Thoracic aorta (tissue), 2 donors: Measurements from ENCODE around the gene KRT24. TPM values are rescaled to one million over a fixed set of nuclear protein-coding genes. Genes with fewer than 3 reads are reported as not detected.

Source experiments
- ATAC-seq: fragments of 150-250 bp; one replicate; pipeline ENCODE4 v1.8.0; 2017; ENCODE audit warnings: low read depth; ENCODE audit not compliant: insufficient number of reproducible peaks, low FRiP score
- DNase-seq: peaks from one replicate; pipeline ENCODE4 v3.0.0-alpha.2; 2020; ENCODE audit warnings: low spot score
- H3K27ac ChIP-seq, 2 donors: fragments of 200-600 bp; sonication (generic); 1 replicate in 1 of 2; 2 replicates in 1 of 2; pipeline ENCODE4 v1.5.1; 2016; ENCODE audit warnings: mild to moderate bottlenecking in 2 of 2, moderate library complexity in 2 of 2
- H3K27me3 ChIP-seq: fragments of 200-600 bp; sonication (generic); replicated peaks from 2 replicates; pipeline ENCODE4 v1.6.0; 2016; ENCODE audit warnings: mild to moderate bottlenecking; ENCODE audit not compliant: insufficient read depth
- H3K36me3 ChIP-seq: fragments of 200-600 bp; sonication (generic); one replicate; pipeline ENCODE4 v1.5.1; 2016
- H3K4me1 ChIP-seq, 2 donors: fragments of 200-600 bp; sonication (generic); 1 replicate in 1 of 2; 2 replicates in 1 of 2; pipeline versions ENCODE4 v1.5.1 to v1.6.0; 2016; ENCODE audit warnings: low read depth in 2 of 2, mild to moderate bottlenecking in 1 of 2; ENCODE audit not compliant: control insufficient read depth in 1 of 2
- H3K4me3 ChIP-seq: fragments of 200-600 bp; sonication (generic); 2 replicates; pipeline ENCODE4 v1.5.1; 2016; ENCODE audit warnings: mild to moderate bottlenecking
- H3K9me3 ChIP-seq: fragments of 200-600 bp; sonication (generic); 2 replicates; pipeline ENCODE4 v1.5.1; 2016
- CTCF ChIP-seq: fragments of 200-600 bp; sonication (generic); IDR thresholded peaks from one replicate; pipeline ENCODE4 v1.5.1; 2019; ENCODE audit warnings: antibody characterized with exemption
- total RNA-seq, 2 donors: library from RNA; depleted of rRNA; stranded (reverse); fragments of >200 nt; gene quantifications; one replicate each; pipeline versions ENCODE4 v1.1.0 to v1.2.3, GENCODE V29; 2016

KRT24 gene
- total RNA-seq, 2 donors from 2014 or later = not detected

- Histone ChIP-seq H3K36me3 (no peaks in the 10 kb centered on the region), H3K4me3 (no peak overlapping the region), H3K9me3 (no peaks in the 10 kb centered on the region), H3K4me1 (no peaks in the 10 kb centered on the region), H3K27ac (no peak overlapping the region), H3K27me3 (no peaks in the 10 kb centered on the region)
- ATAC-seq (no peak), DNase-seq (no peak)
- no peak for TF ChIP-seq CTCF
These were observed 30.9 kb downstream of the KRT24 start for GRCh38 chr17:40672654-40673053.

- Histone ChIP-seq H3K36me3 (no peaks in the 10 kb centered on the region), H3K4me3 (no peak overlapping the region), H3K27me3 (no peaks in the 10 kb centered on the region), H3K27ac (no peak overlapping the region), H3K4me1 (no peaks in the 10 kb centered on the region), H3K9me3 (no peaks in the 10 kb centered on the region)
- DNase-seq (no peak), ATAC-seq (no peak)
- no peak for TF ChIP-seq CTCF
These were observed 32.3 kb downstream of the KRT24 start for GRCh38 chr17:40671282-40671681.

- H3K9me3 ChIP-seq = no peaks in the 10 kb centered on the region
- ATAC-seq = no peak
- no peak for TF ChIP-seq CTCF
- H3K27me3 ChIP-seq = no peaks in the 10 kb centered on the region
- no peaks in the 10 kb centered on the region for H3K4me1 ChIP-seq
- no peak for DNase-seq
- H3K4me3 ChIP-seq = no peak overlapping the region
- H3K36me3 ChIP-seq = no peaks in the 10 kb centered on the region
- no peak overlapping the region for H3K27ac ChIP-seq
These were observed 37.2 kb downstream of the KRT24 start for GRCh38 chr17:40666331-40666730.

GRCh38 chr17:40664582-40665333, 38.8 kb downstream of the KRT24 start, which contains the start of gene KRT222:
Gene KRT222 (minus strand): TSS chr17:40665177. CDS start chr17:40665099, 78 bp downstream.
- no peak for ATAC-seq
- Histone ChIP-seq H3K27ac (no peak within 1 kb of the TSS), H3K27me3 (no peaks in the 10 kb centered on the region), H3K9me3 (no peaks in the 10 kb centered on the region), H3K4me3 (peak within 1 kb of the TSS; percentile 18), H3K4me1 (no peaks in the 10 kb centered on the region), H3K36me3 (no peaks in the 10 kb centered on the region)
- no peak for TF ChIP-seq CTCF
- no peak for DNase-seq

- Histone ChIP-seq H3K27me3 (no peaks in the 10 kb centered on the region), H3K27ac (no peak overlapping the region), H3K4me3 (no peak overlapping the region), H3K9me3 (no peaks in the 10 kb centered on the region), H3K4me1 (no peaks in the 10 kb centered on the region), H3K36me3 (no peaks in the 10 kb centered on the region)
- TF ChIP-seq CTCF = no peak
- DNase-seq = no peak
- no peak for ATAC-seq
These were observed 40.3 kb downstream of the KRT24 start for GRCh38 chr17:40663252-40663651.
